Measurements from ENCODE around the gene HIPK2. TPM values are rescaled to one million over a fixed set of nuclear protein-coding genes. Genes with fewer than 3 reads are reported as not detected.

Gene HIPK2
- total and polyA plus RNA-seq, 2 experiments from 2014 or later, result 7.3 to 16.9 TPM

GRCh38 chr7:139813151-139813550 lies 35.4 kb upstream of the HIPK2 start:
- no peaks in the 10 kb centered on the region; the same call in 2 of the 3 replicates for H3K4me1 Mint-ChIP-seq
- H3K27ac ChIP-seq (ENCODE audit: low read depth), result no peak overlapping the region
- H3K9me2 ChIP-seq (ENCODE audit: insufficient read depth), result peaks cover 9% of the 10 kb centered on the region; the same call in 1 of the 2 replicates
- no peak overlapping the region for H2AFZ ChIP-seq
- H3K27me3 ChIP-seq (ENCODE audit: insufficient read depth), result no peaks in the 10 kb centered on the region
- H3K36me3 ChIP-seq (ENCODE audit: insufficient read depth), result no peaks in the 10 kb centered on the region
- TF ChIP-seq ZNF331 (CRISPR knock-in tag; IDR thresholded peaks at IDR 0.05; ENCODE audit: low read depth) (no peak), REST (IDR thresholded peaks at IDR 0.05; ENCODE audit: unreplicated experiment) (no peak), EZH2 (IDR thresholded peaks at IDR 0.05; ENCODE audit: low read depth, unreplicated experiment) (no peak)
- no peaks in the 10 kb centered on the region for H4K20me1 ChIP-seq (replicated peaks; ENCODE audit: insufficient read depth)
- H3K4me1 ChIP-seq (ENCODE audit: insufficient read depth), result no peaks in the 10 kb centered on the region
- no peaks in the 10 kb centered on the region for H3K79me2 ChIP-seq (replicated peaks; ENCODE audit: insufficient read depth)
- H3K27ac Mint-ChIP-seq, result no peak overlapping the region
- ATAC-seq (no peak), DNase-seq (ENCODE audit: low spot score) (no peak)
- no peak overlapping the region for H3K4me2 ChIP-seq
- peaks cover 2% of the 10 kb centered on the region; the same call in 2 of the 3 replicates for H3K36me3 Mint-ChIP-seq (ENCODE audit: low read depth)
- H3K4me3 ChIP-seq, result no peak overlapping the region
- peaks cover under 1% of the 10 kb centered on the region for H3K27me3 Mint-ChIP-seq (ENCODE audit: insufficient read depth, low read depth, poor library complexity)
- H3F3A ChIP-seq (replicated peaks; ENCODE audit: low read depth), result no peaks in the 10 kb centered on the region
- H3K4me3 Mint-ChIP-seq, result no peak overlapping the region
- 0 out of 3 replicates have a peak, but pooled peaks cover 2% of the 10 kb centered on the region for H3K9me3 Mint-ChIP-seq

GRCh38 chr7:139811066-139811465 lies 33.3 kb upstream of the HIPK2 start:
- H3K27me3 ChIP-seq (ENCODE audit: insufficient read depth), result no peaks in the 10 kb centered on the region
- no peaks in the 10 kb centered on the region for H3K36me3 ChIP-seq (ENCODE audit: insufficient read depth)
- no peaks in the 10 kb centered on the region for H3K79me2 ChIP-seq (replicated peaks; ENCODE audit: insufficient read depth)
- no peaks in the 10 kb centered on the region for H4K20me1 ChIP-seq (replicated peaks; ENCODE audit: insufficient read depth)
- H3F3A ChIP-seq (replicated peaks; ENCODE audit: low read depth), result no peaks in the 10 kb centered on the region
- Mint-ChIP-seq H3K36me3 (ENCODE audit: low read depth) (peaks cover 7% of the 10 kb centered on the region), H3K9me3 (peaks cover 5% of the 10 kb centered on the region; the same call in 2 of the 3 replicates), H3K4me3 (no peak overlapping the region), H3K4me1 (no peaks in the 10 kb centered on the region; the same call in 2 of the 3 replicates), H3K27ac (no peak overlapping the region), H3K27me3 (ENCODE audit: insufficient read depth, low read depth, poor library complexity) (peaks cover 5% of the 10 kb centered on the region)
- H3K4me1 ChIP-seq (ENCODE audit: insufficient read depth), result no peaks in the 10 kb centered on the region
- H3K4me3 ChIP-seq, result no peak overlapping the region
- H3K9me2 ChIP-seq (ENCODE audit: insufficient read depth), result no peaks in the 10 kb centered on the region
- ATAC-seq (no peak), DNase-seq (ENCODE audit: low spot score) (no peak)
- no peak overlapping the region for H3K4me2 ChIP-seq
- H3K27ac ChIP-seq (ENCODE audit: low read depth), result no peak overlapping the region
- H2AFZ ChIP-seq, result no peak overlapping the region
- TF ChIP-seq EZH2 (IDR thresholded peaks at IDR 0.05; ENCODE audit: low read depth, unreplicated experiment) (no peak), CTCF (conservative IDR thresholded peaks at IDR 0.05; ENCODE audit: low read depth in 2 of 2) (no peak), NANOG (IDR thresholded peaks at IDR 0.05; ENCODE audit: borderline replicate concordance) (no peak)

Data from GM23338 (cell line).